Upper lobe of left lung (tissue), 4 donors: ENCODE data around the gene RANBP3L.

ENCODE experiments used
- CTCF ChIP-seq, 6 experiments: fragments of 450-650 bp in 4 of 6; fragments of 200-600 bp in 2 of 6; sonication (generic) in 2 of 6; IDR thresholded peaks; one replicate each; pipeline ENCODE4 v1.5.1; 2016 to 2019; ENCODE audit warnings: antibody characterized with exemption in 6 of 6
- EP300 ChIP-seq, 4 donors: sonication (generic); formaldehyde crosslinking; IDR thresholded peaks; one replicate each; pipeline ENCODE4 v1.5.1; 2017; ENCODE audit warnings: antibody characterized with exemption in 4 of 4, control low read depth in 2 of 4
- POLR2A ChIP-seq, 4 donors: fragments of 450-650 bp; IDR thresholded peaks; one replicate each; pipeline ENCODE4 v1.5.1; 2016 to 2017; ENCODE audit warnings: antibody characterized with exemption in 4 of 4, mild to moderate bottlenecking in 2 of 4
- POLR2AphosphoS5 ChIP-seq, 2 donors: sonication (generic); formaldehyde crosslinking; IDR thresholded peaks; one replicate each; pipeline ENCODE4 v1.5.1; 2017; ENCODE audit warnings: antibody characterized with exemption in 2 of 2

- TF ChIP-seq CTCF (IDR thresholded peaks at IDR 0.05): peak in 5 of 6 experiments; percentile 53 to 71 (median 64)
- TF ChIP-seq POLR2AphosphoS5 (IDR thresholded peaks at IDR 0.05): no peak
- no peak for TF ChIP-seq POLR2A (IDR thresholded peaks at IDR 0.05)
- TF ChIP-seq EP300 (IDR thresholded peaks at IDR 0.05): no peak
Observed at GRCh38 chr5:36305571-36306326, 4.0 kb upstream of the RANBP3L start.
